ENCODE measurements around the gene ST3GAL6.

Gene ST3GAL6

GRCh38 chr3:98814817-98815420 lies 51.8 kb downstream of the ST3GAL6 start:
- Histone ChIP-seq H3K4me1 (ENCODE audit: control insufficient read depth, low read length) (no peaks in the 10 kb centered on the region), H3K9me2 (replicated peaks; ENCODE audit: control insufficient read depth, low read length) (no peaks in the 10 kb centered on the region), H3K4me3 (ENCODE audit: low read length) (no peak overlapping the region), H3K79me2 (ENCODE audit: control insufficient read depth, low read length) (no peaks in the 10 kb centered on the region), H3K27ac (ENCODE audit: low read depth, low read length) (no peak overlapping the region), H4K20me1 (ENCODE audit: control insufficient read depth, insufficient read depth, low read depth, low read length) (no peaks in the 10 kb centered on the region), H3K9me3 (ENCODE audit: control insufficient read depth, insufficient read depth, low read length) (no peaks in the 10 kb centered on the region), H3K36me3 (ENCODE audit: control insufficient read depth, low read length) (peaks cover 17% of the 10 kb centered on the region), H3K27me3 (ENCODE audit: control insufficient read depth, low read length) (no peaks in the 10 kb centered on the region), H3F3A (ENCODE audit: control insufficient read depth, insufficient read depth) (no peaks in the 10 kb centered on the region), H3K4me2 (ENCODE audit: low read length) (no peak overlapping the region)
- TF ChIP-seq CTCF (IDR thresholded peaks at IDR 0.05; ENCODE audit: low read depth, low read length, poor library complexity, severe bottlenecking) (no peak), EZH2phosphoT487 (IDR thresholded peaks at IDR 0.05; ENCODE audit: borderline replicate concordance, low read length) (no peak)

GRCh38 chr3:98817547-98818041 lies 54.5 kb downstream of the ST3GAL6 start:
- Histone ChIP-seq H3K36me3 (ENCODE audit: control insufficient read depth, low read length) (peaks cover 7% of the 10 kb centered on the region), H3K4me1 (ENCODE audit: control insufficient read depth, low read length) (peaks cover 12% of the 10 kb centered on the region), H3F3A (ENCODE audit: control insufficient read depth, insufficient read depth) (no peaks in the 10 kb centered on the region), H3K27ac (ENCODE audit: low read depth, low read length) (no peak overlapping the region), H3K4me3 (ENCODE audit: low read length) (no peak overlapping the region), H3K79me2 (ENCODE audit: control insufficient read depth, low read length) (no peaks in the 10 kb centered on the region), H3K9me3 (ENCODE audit: control insufficient read depth, insufficient read depth, low read length) (no peaks in the 10 kb centered on the region), H3K9me2 (replicated peaks; ENCODE audit: control insufficient read depth, low read length) (no peaks in the 10 kb centered on the region), H3K4me2 (ENCODE audit: low read length) (no peak overlapping the region), H3K27me3 (ENCODE audit: control insufficient read depth, low read length) (no peaks in the 10 kb centered on the region), H4K20me1 (ENCODE audit: control insufficient read depth, insufficient read depth, low read depth, low read length) (no peaks in the 10 kb centered on the region)
- peak; percentile 62 for TF ChIP-seq CTCF (IDR thresholded peaks at IDR 0.05; ENCODE audit: low read depth, low read length, poor library complexity, severe bottlenecking)
- TF ChIP-seq EZH2phosphoT487 (IDR thresholded peaks at IDR 0.05; ENCODE audit: borderline replicate concordance, low read length) = no peak

- peak overlapping the region; percentile 20; the same call in 1 of the 2 replicates for H3K4me2 ChIP-seq (ENCODE audit: low read length)
Observed at GRCh38 chr3:98821063-98821462, 57.9 kb downstream of the ST3GAL6 start.

More at GRCh38 chr3:98821063-98821462, 57.9 kb downstream of the ST3GAL6 start:
- H3K9me2 ChIP-seq (replicated peaks; ENCODE audit: control insufficient read depth, low read length) = no peaks in the 10 kb centered on the region
- no peaks in the 10 kb centered on the region for H3F3A ChIP-seq (ENCODE audit: control insufficient read depth, insufficient read depth)
- H3K4me1 ChIP-seq (ENCODE audit: control insufficient read depth, low read length) = peaks cover 12% of the 10 kb centered on the region
- no peak overlapping the region for H3K4me3 ChIP-seq (ENCODE audit: low read length)
- H3K9me3 ChIP-seq (ENCODE audit: control insufficient read depth, insufficient read depth, low read length) = no peaks in the 10 kb centered on the region
- no peaks in the 10 kb centered on the region for H4K20me1 ChIP-seq (ENCODE audit: control insufficient read depth, insufficient read depth, low read depth, low read length)
- no peak overlapping the region for H3K27ac ChIP-seq (ENCODE audit: low read depth, low read length)
- TF ChIP-seq CTCF (IDR thresholded peaks at IDR 0.05; ENCODE audit: low read depth, low read length, poor library complexity, severe bottlenecking) (no peak), EZH2phosphoT487 (IDR thresholded peaks at IDR 0.05; ENCODE audit: borderline replicate concordance, low read length) (no peak)
- no peaks in the 10 kb centered on the region for H3K27me3 ChIP-seq (ENCODE audit: control insufficient read depth, low read length)
- H3K36me3 ChIP-seq (ENCODE audit: control insufficient read depth, low read length) = peaks cover 7% of the 10 kb centered on the region
- no peaks in the 10 kb centered on the region for H3K79me2 ChIP-seq (ENCODE audit: control insufficient read depth, low read length)

Measured in DOHH2 (cell line).